ENCODE measurements around the gene CRELD2. TPM values are rescaled to one million over a fixed set of nuclear protein-coding genes. Genes with fewer than 3 reads are reported as not detected.

The CRELD2 gene
- total and polyA plus RNA-seq, 8 donors = 37.2 to 61.9 (median 54.1) TPM

- WGBS, 2 donors = 96 to 97% methylated on average over 5 of the region's 5 CpGs
- intact Hi-C loops (cut with DNase I) = no loop called here
- no peak overlapping the region for H3K27ac ChIP-seq
These were observed 22.2 kb upstream of the CRELD2 start for GRCh38 chr22:49896201-49896600.

GRCh38 chr22:49897015-49897684, 21.3 kb upstream of the CRELD2 start:
- no peak for DNase-seq
- Histone ChIP-seq H3K4me1 (no peaks in the 10 kb centered on the region), H3K27me3 (no peaks in the 10 kb centered on the region), H3K27ac (no peak overlapping the region), H3K36me3 (peaks cover 0 to 7% (median 0%) of the 10 kb centered on the region in 3 donors), H3K4me3 (no peak overlapping the region), H3K9me3 (no peaks in the 10 kb centered on the region)
- intact Hi-C loops (cut with DNase I) = no loop called here
- WGBS, 2 donors = 96 to 98% methylated on average over 8 of the region's 8 CpGs
- no peak for ATAC-seq
- TF ChIP-seq CTCF (IDR thresholded peaks at IDR 0.05) = no peak
- no peak for FAIRE-seq

More at GRCh38 chr22:49896201-49896600, 22.2 kb upstream of the CRELD2 start:
- no peak for TF ChIP-seq CTCF (IDR thresholded peaks at IDR 0.05)
- Histone ChIP-seq H3K27me3 (no peaks in the 10 kb centered on the region), H3K4me3 (no peak overlapping the region), H3K9me3 (no peaks in the 10 kb centered on the region), H3K36me3 (no peaks in the 10 kb centered on the region), H3K4me1 (no peaks in the 10 kb centered on the region)
- ATAC-seq = peak in 1 of 4 donors; percentile 16
- DNase-seq = no peak
- no peak for FAIRE-seq

GRCh38 chr22:49899530-49899929, 18.9 kb upstream of the CRELD2 start:
- whole genome bisulfite sequencing, 2 donors = 89 to 93% methylated on average over 6 of the region's 6 CpGs

GRCh38 chr22:49900441-49901230, 17.8 kb upstream of the CRELD2 start:
- no peak overlapping the region for H3K4me3 ChIP-seq
- H3K27ac ChIP-seq = no peak overlapping the region
- intact Hi-C loops (cut with DNase I) = no loop called here
- no peaks in the 10 kb centered on the region for H3K9me3 ChIP-seq
- peaks cover 0 to 27% (median 10%) of the 10 kb centered on the region in 3 donors for H3K36me3 ChIP-seq
- 90 to 94% methylated on average over 30 of the region's 30 CpGs for WGBS, 2 donors
- peak in 1 of 4 donors; percentile 6 for ATAC-seq
- FAIRE-seq = no peak
- H3K4me1 ChIP-seq = no peaks in the 10 kb centered on the region
- TF ChIP-seq CTCF (IDR thresholded peaks at IDR 0.05) = no peak
- peak in 1 of 6 donors; percentile 51 for DNase-seq
- H3K27me3 ChIP-seq = no peaks in the 10 kb centered on the region

More at GRCh38 chr22:49899530-49899929, 18.9 kb upstream of the CRELD2 start:
- H3K27me3 ChIP-seq = no peaks in the 10 kb centered on the region
- ATAC-seq (no peak), FAIRE-seq (no peak), DNase-seq (no peak)
- intact Hi-C loops (cut with DNase I) = no loop called here
- H3K4me1 ChIP-seq = no peaks in the 10 kb centered on the region
- H3K4me3 ChIP-seq = no peak overlapping the region
- no peaks in the 10 kb centered on the region for H3K9me3 ChIP-seq
- H3K36me3 ChIP-seq = peaks cover 0 to 27% (median 10%) of the 10 kb centered on the region in 3 donors
- H3K27ac ChIP-seq = no peak overlapping the region
- no peak for TF ChIP-seq CTCF (IDR thresholded peaks at IDR 0.05)

All from pancreas (tissue), 10 donors.